K562 (cell line): ENCODE data around the gene ECT2L.

Experiments
- CTCF ChIP-seq, 3 experiments: IDR thresholded peaks in 2 of 3; conservative IDR thresholded peaks in 1 of 3; 2 replicates each; pipeline ENCODE4 v1.5.1; 2011 to 2012; ENCODE audit warnings: low read length in 3 of 3, mild to moderate bottlenecking in 3 of 3, control low read depth in 2 of 3, improper control_type of control experiment in 1 of 3, inconsistent platforms in 1 of 3, low read depth in 1 of 3, mixed read lengths in 1 of 3, moderate library complexity in 1 of 3; ENCODE audit not compliant: insufficient read depth in 2 of 3
- E2F1 ChIP-seq: sonication (generic); formaldehyde crosslinking; IDR thresholded peaks from 2 replicates; pipeline ENCODE4 v1.8.1; 2023; ENCODE audit warnings: mild to moderate bottlenecking, missing genetic modification reagents, moderate library complexity
- TGIF2 ChIP-seq: sonication (generic); formaldehyde crosslinking; IDR thresholded peaks from 2 replicates; pipeline ENCODE4 v1.8.1; 2022; ENCODE audit warnings: mild to moderate bottlenecking, missing genetic modification reagents, moderate library complexity
- ZNF165 ChIP-seq: fragments of 250-450 bp; sonication (Bioruptor Pico); IDR thresholded peaks from 2 replicates; pipeline ENCODE4 v1.4.0; 2020; ENCODE audit warnings: borderline replicate concordance
- ZNF274 ChIP-seq: IDR thresholded peaks from 2 replicates; pipeline ENCODE4 v1.6.1; 2011; ENCODE audit warnings: low read depth, mild to moderate bottlenecking, low read length, moderate library complexity, borderline replicate concordance
- ZNF699 ChIP-seq: fragments of 250-450 bp; sonication (Bioruptor Pico); IDR thresholded peaks from 2 replicates; pipeline ENCODE4 v1.8.0; 2021; ENCODE audit warnings: mild to moderate bottlenecking, moderate library complexity; ENCODE audit not compliant: insufficient replicate concordance
- TF ChIP-seq, protein P1 (sequence below): sonication (generic); formaldehyde crosslinking; IDR thresholded peaks from 2 replicates; pipeline ENCODE4 v1.8.1; 2023; ENCODE audit warnings: mild to moderate bottlenecking, missing genetic modification reagents
- TF ChIP-seq, protein P2 (sequence below): fragments of 250-450 bp; sonication (Bioruptor Pico); IDR thresholded peaks from 2 replicates; pipeline ENCODE4 v1.4.0; 2020

GRCh38 chr6:138815221-138815620 lies 19.3 kb downstream of the ECT2L start:
- no peak for TF ChIP-seq ZNF165 (CRISPR knock-in tag)
- no peak for TF ChIP-seq TGIF2
- TF ChIP-seq, protein P1, sequence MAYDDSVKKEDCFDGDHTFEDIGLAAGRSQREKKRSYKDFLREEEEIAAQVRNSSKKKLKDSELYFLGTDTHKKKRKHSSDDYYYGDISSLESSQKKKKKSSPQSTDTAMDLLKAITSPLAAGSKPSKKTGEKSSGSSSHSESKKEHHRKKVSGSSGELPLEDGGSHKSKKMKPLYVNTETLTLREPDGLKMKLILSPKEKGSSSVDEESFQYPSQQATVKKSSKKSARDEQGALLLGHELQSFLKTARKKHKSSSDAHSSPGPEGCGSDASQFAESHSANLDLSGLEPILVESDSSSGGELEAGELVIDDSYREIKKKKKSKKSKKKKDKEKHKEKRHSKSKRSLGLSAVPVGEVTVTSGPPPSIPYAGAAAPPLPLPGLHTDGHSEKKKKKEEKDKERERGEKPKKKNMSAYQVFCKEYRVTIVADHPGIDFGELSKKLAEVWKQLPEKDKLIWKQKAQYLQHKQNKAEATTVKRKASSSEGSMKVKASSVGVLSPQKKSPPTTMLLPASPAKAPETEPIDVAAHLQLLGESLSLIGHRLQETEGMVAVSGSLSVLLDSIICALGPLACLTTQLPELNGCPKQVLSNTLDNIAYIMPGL (CRISPR knock-in tag), result no peak
- TF ChIP-seq ZNF274, result no peak
- TF ChIP-seq, protein P2, sequence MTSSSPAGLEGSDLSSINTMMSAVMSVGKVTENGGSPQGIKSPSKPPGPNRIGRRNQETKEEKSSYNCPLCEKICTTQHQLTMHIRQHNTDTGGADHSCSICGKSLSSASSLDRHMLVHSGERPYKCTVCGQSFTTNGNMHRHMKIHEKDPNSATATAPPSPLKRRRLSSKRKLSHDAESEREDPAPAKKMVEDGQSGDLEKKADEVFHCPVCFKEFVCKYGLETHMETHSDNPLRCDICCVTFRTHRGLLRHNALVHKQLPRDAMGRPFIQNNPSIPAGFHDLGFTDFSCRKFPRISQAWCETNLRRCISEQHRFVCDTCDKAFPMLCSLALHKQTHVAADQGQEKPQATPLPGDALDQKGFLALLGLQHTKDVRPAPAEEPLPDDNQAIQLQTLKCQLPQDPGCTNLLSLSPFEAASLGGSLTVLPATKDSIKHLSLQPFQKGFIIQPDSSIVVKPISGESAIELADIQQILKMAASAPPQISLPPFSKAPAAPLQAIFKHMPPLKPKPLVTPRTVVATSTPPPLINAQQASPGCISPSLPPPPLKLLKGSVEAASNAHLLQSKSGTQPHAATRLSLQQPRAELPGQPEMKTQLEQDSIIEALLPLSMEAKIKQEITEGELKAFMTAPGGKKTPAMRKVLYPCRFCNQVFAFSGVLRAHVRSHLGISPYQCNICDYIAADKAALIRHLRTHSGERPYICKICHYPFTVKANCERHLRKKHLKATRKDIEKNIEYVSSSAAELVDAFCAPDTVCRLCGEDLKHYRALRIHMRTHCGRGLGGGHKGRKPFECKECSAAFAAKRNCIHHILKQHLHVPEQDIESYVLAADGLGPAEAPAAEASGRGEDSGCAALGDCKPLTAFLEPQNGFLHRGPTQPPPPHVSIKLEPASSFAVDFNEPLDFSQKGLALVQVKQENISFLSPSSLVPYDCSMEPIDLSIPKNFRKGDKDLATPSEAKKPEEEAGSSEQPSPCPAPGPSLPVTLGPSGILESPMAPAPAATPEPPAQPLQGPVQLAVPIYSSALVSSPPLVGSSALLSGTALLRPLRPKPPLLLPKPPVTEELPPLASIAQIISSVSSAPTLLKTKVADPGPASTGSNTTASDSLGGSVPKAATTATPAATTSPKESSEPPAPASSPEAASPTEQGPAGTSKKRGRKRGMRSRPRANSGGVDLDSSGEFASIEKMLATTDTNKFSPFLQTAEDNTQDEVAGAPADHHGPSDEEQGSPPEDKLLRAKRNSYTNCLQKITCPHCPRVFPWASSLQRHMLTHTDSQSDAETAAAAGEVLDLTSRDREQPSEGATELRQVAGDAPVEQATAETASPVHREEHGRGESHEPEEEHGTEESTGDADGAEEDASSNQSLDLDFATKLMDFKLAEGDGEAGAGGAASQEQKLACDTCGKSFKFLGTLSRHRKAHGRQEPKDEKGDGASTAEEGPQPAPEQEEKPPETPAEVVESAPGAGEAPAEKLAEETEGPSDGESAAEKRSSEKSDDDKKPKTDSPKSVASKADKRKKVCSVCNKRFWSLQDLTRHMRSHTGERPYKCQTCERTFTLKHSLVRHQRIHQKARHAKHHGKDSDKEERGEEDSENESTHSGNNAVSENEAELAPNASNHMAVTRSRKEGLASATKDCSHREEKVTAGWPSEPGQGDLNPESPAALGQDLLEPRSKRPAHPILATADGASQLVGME (CRISPR knock-in tag), result no peak
- no peak for TF ChIP-seq ZNF699
- no peak for TF ChIP-seq CTCF (IDR thresholded peaks at IDR 0.05 in 2 of 3, conservative IDR thresholded peaks at IDR 0.05 in 1 of 3; ENCODE audit: insufficient read depth in 2 of 3, low read depth in 1 of 3, low read length in 3 of 3)
- TF ChIP-seq E2F1 (CRISPR knock-in tag), result no peak
